Stimulated activated memory B cell treated with anti-CD40 and anti-IgM and Interleukin-4, amounts not matched to agents 10 μg/mL and 1 μg/mL and 100 μg/mL, for 72 hours (primary cell): ENCODE measurements around the gene SSR1.

Experiments
- ATAC-seq: fragments of 150-1000 bp; cut with Tn5 transposase; 2 replicates; pipeline ENCODE4 v1.10.0; 2021
- H3K27ac Mint-ChIP-seq: one replicate; pipeline ENCODE4 v1.8.0; 2022; ENCODE audit warnings: mild to moderate bottlenecking, mixed read lengths
- H3K27me3 Mint-ChIP-seq: one replicate; pipeline ENCODE4 v1.8.0; 2022; ENCODE audit warnings: mixed read lengths
- H3K36me3 Mint-ChIP-seq: one replicate; pipeline ENCODE4 v1.8.0; 2022; ENCODE audit warnings: mixed read lengths
- H3K4me1 Mint-ChIP-seq: one replicate; pipeline ENCODE4 v1.8.0; 2022; ENCODE audit warnings: mixed read lengths
- H3K4me3 Mint-ChIP-seq: one replicate; pipeline ENCODE4 v1.8.0; 2022; ENCODE audit warnings: mild to moderate bottlenecking, moderate library complexity, mixed read lengths
- H3K9me3 Mint-ChIP-seq: one replicate; pipeline ENCODE4 v1.8.0; 2022; ENCODE audit warnings: mixed read lengths

Gene SSR1

GRCh38 chr6:7230956-7231713, 81.9 kb downstream of the SSR1 start:
- no peak for ATAC-seq
- no peak overlapping the region for H3K4me3 Mint-ChIP-seq
- H3K36me3 Mint-ChIP-seq: peaks cover 86% of the 10 kb centered on the region
- H3K9me3 Mint-ChIP-seq: no peaks in the 10 kb centered on the region
- no peak overlapping the region for H3K27ac Mint-ChIP-seq
- peaks cover 28% of the 10 kb centered on the region for H3K4me1 Mint-ChIP-seq
- H3K27me3 Mint-ChIP-seq: no peaks in the 10 kb centered on the region

GRCh38 chr6:7230327-7230691, 82.7 kb downstream of the SSR1 start:
- Mint-ChIP-seq H3K36me3 (peaks cover 86% of the 10 kb centered on the region), H3K27ac (no peak overlapping the region), H3K4me3 (no peak overlapping the region), H3K4me1 (peaks cover 20% of the 10 kb centered on the region), H3K9me3 (no peaks in the 10 kb centered on the region), H3K27me3 (no peaks in the 10 kb centered on the region)
- ATAC-seq: no peak

- Mint-ChIP-seq H3K27me3 (no peaks in the 10 kb centered on the region), H3K36me3 (peaks cover 83% of the 10 kb centered on the region), H3K27ac (no peak overlapping the region), H3K4me1 (peaks cover 14% of the 10 kb centered on the region), H3K9me3 (no peaks in the 10 kb centered on the region), H3K4me3 (no peak overlapping the region)
- no peak for ATAC-seq
Measured at GRCh38 chr6:7229376-7230326, 83.3 kb downstream of the SSR1 start.

GRCh38 chr6:7228662-7229375, 84.2 kb downstream of the SSR1 start:
- Mint-ChIP-seq H3K4me3 (no peak overlapping the region), H3K9me3 (no peaks in the 10 kb centered on the region), H3K4me1 (peaks cover 5% of the 10 kb centered on the region), H3K27ac (no peak overlapping the region), H3K36me3 (peaks cover 78% of the 10 kb centered on the region), H3K27me3 (no peaks in the 10 kb centered on the region)
- no peak for ATAC-seq

- ATAC-seq: no peak
- H3K4me1 Mint-ChIP-seq: no peaks in the 10 kb centered on the region
- H3K4me3 Mint-ChIP-seq: no peak overlapping the region
- H3K36me3 Mint-ChIP-seq: peaks cover 65% of the 10 kb centered on the region
- no peaks in the 10 kb centered on the region for H3K9me3 Mint-ChIP-seq
- H3K27ac Mint-ChIP-seq: no peak overlapping the region
- no peaks in the 10 kb centered on the region for H3K27me3 Mint-ChIP-seq
Measured at GRCh38 chr6:7224731-7225130, 88.3 kb downstream of the SSR1 start.

DNA sequence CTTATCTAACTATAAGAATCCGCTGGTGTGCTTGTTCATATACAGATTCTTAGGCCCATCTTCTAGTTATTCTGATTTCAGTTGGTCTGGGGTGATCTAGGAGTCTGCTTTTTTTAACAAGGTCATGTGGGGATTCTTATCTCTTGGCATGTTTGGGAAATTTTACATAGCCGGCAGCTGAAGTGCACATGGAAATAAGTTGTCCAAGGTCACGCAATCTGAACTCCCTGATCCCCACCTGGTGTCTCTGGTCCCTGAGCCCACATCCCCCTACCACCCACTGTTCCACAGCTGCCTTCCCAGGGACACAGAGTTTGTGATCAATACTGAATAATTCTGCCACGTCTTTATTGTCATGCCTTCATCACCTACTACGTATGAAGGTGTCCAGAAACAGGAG, 90.8 kb downstream of the SSR1 start:
- Mint-ChIP-seq H3K9me3 (no peaks in the 10 kb centered on the region), H3K4me3 (no peak overlapping the region), H3K27ac (no peak overlapping the region), H3K36me3 (peaks cover 51% of the 10 kb centered on the region), H3K27me3 (no peaks in the 10 kb centered on the region), H3K4me1 (no peaks in the 10 kb centered on the region)
- ATAC-seq: no peak

DNA sequence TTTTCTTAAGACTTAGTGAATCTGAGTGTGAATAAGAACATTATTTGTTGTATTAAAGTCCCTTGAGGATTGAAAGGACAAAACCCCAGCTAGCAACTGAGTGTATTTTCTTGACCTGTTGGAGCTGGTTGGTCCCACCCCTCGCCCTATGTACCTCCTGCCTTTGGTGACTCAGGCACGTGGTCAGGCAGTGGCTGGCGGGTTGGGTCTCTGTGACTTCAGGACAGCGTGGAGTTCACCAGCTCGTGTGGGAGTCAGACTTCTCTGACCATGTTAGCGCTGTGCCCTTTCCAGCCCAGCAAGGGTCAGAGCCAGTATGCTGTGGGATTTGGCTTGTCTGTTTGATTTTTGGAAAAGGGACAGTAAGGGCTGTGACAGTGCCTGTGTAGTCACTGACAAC, 93.7 kb downstream of the SSR1 start:
- H3K4me1 Mint-ChIP-seq: no peaks in the 10 kb centered on the region
- ATAC-seq: no peak
- H3K4me3 Mint-ChIP-seq: no peak overlapping the region
- H3K9me3 Mint-ChIP-seq: no peaks in the 10 kb centered on the region
- peaks cover 55% of the 10 kb centered on the region for H3K36me3 Mint-ChIP-seq
- H3K27ac Mint-ChIP-seq: no peak overlapping the region
- H3K27me3 Mint-ChIP-seq: no peaks in the 10 kb centered on the region

DNA sequence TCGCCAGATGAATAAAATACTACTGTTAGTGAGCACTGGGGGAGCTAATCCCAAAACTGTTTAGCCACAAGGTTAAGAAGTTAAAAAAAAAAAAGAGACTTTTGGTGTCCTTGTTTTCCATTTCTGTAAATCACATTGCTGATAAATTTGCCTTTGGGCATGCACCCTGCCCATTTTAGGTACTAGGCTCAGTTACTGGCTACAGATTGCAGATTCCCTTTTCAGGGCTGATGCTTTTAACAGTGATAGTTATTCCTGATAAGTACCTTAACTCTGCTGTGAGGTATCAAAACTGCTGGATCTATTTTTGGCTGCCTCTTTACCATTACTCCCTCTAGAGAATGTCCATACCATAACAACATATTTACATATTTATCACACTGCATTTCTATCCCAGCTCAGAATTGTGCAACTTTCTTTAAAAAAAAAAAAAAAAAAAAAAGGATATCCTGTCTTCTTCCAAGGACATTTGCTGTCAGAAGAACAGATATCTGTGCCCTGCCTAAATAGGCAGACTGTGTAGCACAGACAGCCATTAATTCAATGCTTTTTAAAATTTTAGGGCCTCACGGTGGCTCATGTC, 94.5 kb downstream of the SSR1 start:
- Mint-ChIP-seq H3K9me3 (no peaks in the 10 kb centered on the region), H3K36me3 (peaks cover 62% of the 10 kb centered on the region), H3K27me3 (no peaks in the 10 kb centered on the region), H3K27ac (no peak overlapping the region), H3K4me3 (no peak overlapping the region), H3K4me1 (no peaks in the 10 kb centered on the region)
- no peak for ATAC-seq
